ENCODE results near the gene PSMB7.

Gene PSMB7

GRCh38 chr9:124326378-124326777, 88.9 kb downstream of the PSMB7 start:
- no peak for DNase-seq (ENCODE audit: low read depth)

- DNase-seq (ENCODE audit: low read depth): no peak
Observed at GRCh38 chr9:124325816-124326215, 89.4 kb downstream of the PSMB7 start.

GRCh38 chr9:124323904-124324303, 91.3 kb downstream of the PSMB7 start:
- DNase-seq (ENCODE audit: low read depth): no peak

GRCh38 chr9:124322618-124323432, 92.4 kb downstream of the PSMB7 start:
- DNase-seq (ENCODE audit: low read depth): no peak

GRCh38 chr9:124321935-124322334, 93.3 kb downstream of the PSMB7 start:
- no peak for DNase-seq (ENCODE audit: low read depth)

GRCh38 chr9:124321416-124321815, 93.8 kb downstream of the PSMB7 start:
- DNase-seq (ENCODE audit: low read depth): no peak

GRCh38 chr9:124320062-124320973, 94.9 kb downstream of the PSMB7 start:
- peak; percentile 53 for DNase-seq (ENCODE audit: low read depth)

GRCh38 chr9:124315882-124316281, 99.4 kb downstream of the PSMB7 start:
- no peak for DNase-seq (ENCODE audit: low read depth)

GRCh38 chr9:124313940-124314339, 101.3 kb downstream of the PSMB7 start:
- no peak for DNase-seq (ENCODE audit: low read depth)

GRCh38 chr9:124312290-124313265, 102.7 kb downstream of the PSMB7 start:
- peak; percentile 25 for DNase-seq (ENCODE audit: low read depth)

GRCh38 chr9:124311283-124311682, 104.0 kb downstream of the PSMB7 start:
- no peak for DNase-seq (ENCODE audit: low read depth)

GRCh38 chr9:124309667-124310084, 105.6 kb downstream of the PSMB7 start:
- DNase-seq (ENCODE audit: low read depth): peak; percentile 87

GRCh38 chr9:124308606-124309491, 106.4 kb downstream of the PSMB7 start:
- DNase-seq (ENCODE audit: low read depth): no peak

- no peak for DNase-seq (ENCODE audit: low read depth)
Observed at GRCh38 chr9:124307379-124308030, 107.7 kb downstream of the PSMB7 start.

GRCh38 chr9:124306098-124306735, 109.0 kb downstream of the PSMB7 start:
- DNase-seq (ENCODE audit: low read depth): peak; percentile 81

GRCh38 chr9:124304285-124304684, 111.0 kb downstream of the PSMB7 start:
- no peak for DNase-seq (ENCODE audit: low read depth)

- DNase-seq (ENCODE audit: low read depth): no peak
Observed at GRCh38 chr9:124303762-124304161, 111.5 kb downstream of the PSMB7 start.

Data from fibroblast of gingiva (primary cell).